Measurements from ENCODE around the gene ITGB2.

DNA sequence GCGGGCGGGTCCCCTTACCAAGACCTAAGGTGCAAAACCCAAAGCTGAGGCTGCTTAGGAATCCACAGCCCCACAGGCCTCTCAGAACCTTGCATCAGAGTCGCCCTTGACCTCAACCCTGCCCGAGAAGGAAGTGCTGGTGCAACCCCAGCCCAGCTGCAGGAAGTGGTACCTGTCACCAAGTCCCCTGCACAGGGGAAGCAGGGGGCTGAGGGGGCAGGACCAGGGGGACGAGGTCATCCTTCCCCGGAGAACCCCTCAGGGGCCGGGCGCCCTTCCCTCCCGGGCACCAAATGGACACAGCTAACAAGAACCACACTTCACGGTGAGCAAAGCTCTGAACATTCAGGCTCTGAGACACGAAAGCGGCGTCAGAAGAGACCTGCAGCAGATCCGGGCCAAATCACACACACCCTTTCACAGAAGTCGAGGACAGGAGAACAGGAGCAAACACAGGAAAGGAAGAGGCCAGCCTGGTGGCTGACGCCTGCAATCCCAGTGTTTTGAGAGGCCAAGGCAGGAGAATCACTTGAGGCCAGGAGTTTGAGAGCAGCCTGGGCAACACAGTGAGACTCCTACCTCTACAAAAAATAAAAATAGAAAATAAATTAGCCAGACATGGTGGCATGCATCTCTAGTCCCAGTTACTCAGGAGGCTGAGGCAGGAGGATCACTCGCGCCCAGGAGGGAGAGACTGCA lies 6.4 kb downstream of the ITGB2 start:
- TF ChIP-seq, protein P1, sequence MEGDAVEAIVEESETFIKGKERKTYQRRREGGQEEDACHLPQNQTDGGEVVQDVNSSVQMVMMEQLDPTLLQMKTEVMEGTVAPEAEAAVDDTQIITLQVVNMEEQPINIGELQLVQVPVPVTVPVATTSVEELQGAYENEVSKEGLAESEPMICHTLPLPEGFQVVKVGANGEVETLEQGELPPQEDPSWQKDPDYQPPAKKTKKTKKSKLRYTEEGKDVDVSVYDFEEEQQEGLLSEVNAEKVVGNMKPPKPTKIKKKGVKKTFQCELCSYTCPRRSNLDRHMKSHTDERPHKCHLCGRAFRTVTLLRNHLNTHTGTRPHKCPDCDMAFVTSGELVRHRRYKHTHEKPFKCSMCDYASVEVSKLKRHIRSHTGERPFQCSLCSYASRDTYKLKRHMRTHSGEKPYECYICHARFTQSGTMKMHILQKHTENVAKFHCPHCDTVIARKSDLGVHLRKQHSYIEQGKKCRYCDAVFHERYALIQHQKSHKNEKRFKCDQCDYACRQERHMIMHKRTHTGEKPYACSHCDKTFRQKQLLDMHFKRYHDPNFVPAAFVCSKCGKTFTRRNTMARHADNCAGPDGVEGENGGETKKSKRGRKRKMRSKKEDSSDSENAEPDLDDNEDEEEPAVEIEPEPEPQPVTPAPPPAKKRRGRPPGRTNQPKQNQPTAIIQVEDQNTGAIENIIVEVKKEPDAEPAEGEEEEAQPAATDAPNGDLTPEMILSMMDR (IDR thresholded peaks at IDR 0.05; ENCODE audit: low read depth, low read length, poor library complexity, severe bottlenecking): no peak
- no peak for TF ChIP-seq EZH2phosphoT487 (IDR thresholded peaks at IDR 0.05; ENCODE audit: borderline replicate concordance, low read length)

All from DOHH2 (cell line).